ENCODE measurements around the gene MMP25.

MMP25 gene

GRCh38 chr16:3086596-3087242 is 40.4 kb downstream of the MMP25 start:
- Histone ChIP-seq H3K27ac (peak overlapping the region in 20 of 21 experiments; percentile 25 to 89 (median 64)), H3K4me3 (peak overlapping the region in 5 of 7 experiments; percentile 11 to 26 (median 17))

- H3K27ac ChIP-seq: peak overlapping the region in 19 of 21 experiments; percentile 25 to 89 (median 64)
- peak overlapping the region in 4 of 7 experiments; percentile 11 to 26 (median 18) for H3K4me3 ChIP-seq
Observed at GRCh38 chr16:3087243-3088235, 41.2 kb downstream of the MMP25 start.

- H3K4me3 ChIP-seq: no peak overlapping the region
- H3K27ac ChIP-seq: peak overlapping the region in 4 of 21 experiments; percentile 25 to 89 (median 84)
Observed at GRCh38 chr16:3088450-3088849, 42.1 kb downstream of the MMP25 start.

- H3K27ac ChIP-seq: peak overlapping the region in 1 of 21 experiments; percentile 86
Observed at GRCh38 chr16:3088925-3089716, 42.8 kb downstream of the MMP25 start.

GRCh38 chr16:3089717-3090592 is 43.6 kb downstream of the MMP25 start:
- Histone ChIP-seq H3K4me3 (no peak overlapping the region), H3K27ac (no peak overlapping the region)

More at GRCh38 chr16:3088925-3089716, 42.8 kb downstream of the MMP25 start:
- H3K4me3 ChIP-seq: no peak overlapping the region

- Histone ChIP-seq H3K4me3 (no peak overlapping the region), H3K27ac (no peak overlapping the region)
Observed at GRCh38 chr16:3091551-3091950, 45.2 kb downstream of the MMP25 start.

GRCh38 chr16:3092501-3092941 is 46.2 kb downstream of the MMP25 start:
- H3K4me3 ChIP-seq: no peak overlapping the region
- no peak overlapping the region for H3K27ac ChIP-seq

GRCh38 chr16:3094289-3095027 is 48.1 kb downstream of the MMP25 start:
- Histone ChIP-seq H3K4me3 (no peak overlapping the region), H3K27ac (no peak overlapping the region)

- H3K4me3 ChIP-seq: no peak overlapping the region
Observed at GRCh38 chr16:3095869-3096268, 49.5 kb downstream of the MMP25 start.

GRCh38 chr16:3096362-3096761 is 50.0 kb downstream of the MMP25 start:
- Histone ChIP-seq H3K4me3 (no peak overlapping the region), H3K27ac (peak overlapping the region in 3 of 21 experiments; percentile 8 to 63 (median 52))

More at GRCh38 chr16:3095869-3096268, 49.5 kb downstream of the MMP25 start:
- peak overlapping the region in 3 of 21 experiments; percentile 8 to 63 (median 52) for H3K27ac ChIP-seq

- no peak overlapping the region for H3K27ac ChIP-seq
- H3K4me3 ChIP-seq: no peak overlapping the region
Observed at GRCh38 chr16:3097266-3097665, 50.9 kb downstream of the MMP25 start.

- H3K4me3 ChIP-seq: peak within 1 kb of the TSS in 2 of 7 experiments; percentile 13 to 24
Observed at GRCh38 chr16:3098459-3099394, 52.4 kb downstream of the MMP25 start, which contains the start of gene ZSCAN10. TSS of gene ZSCAN10 (minus strand) at chr16:3099294. CDS start at chr16:3092937, 6,357 bp downstream.

GRCh38 chr16:3099395-3099731 is 53.0 kb downstream of the MMP25 start:
- Histone ChIP-seq H3K27ac (peak overlapping the region in 3 of 21 experiments; percentile 2 to 66 (median 50)), H3K4me3 (no peak overlapping the region)

More at GRCh38 chr16:3098459-3099394, 52.4 kb downstream of the MMP25 start, which contains the start of gene ZSCAN10:
- H3K27ac ChIP-seq: peak within 1 kb of the TSS in 7 of 21 experiments; percentile 2 to 82 (median 19)

- Histone ChIP-seq H3K27ac (peak overlapping the region in 7 of 21 experiments; percentile 2 to 82 (median 19)), H3K4me3 (peak overlapping the region in 2 of 7 experiments; percentile 13 to 24)
Observed at GRCh38 chr16:3099732-3100499, 53.6 kb downstream of the MMP25 start.

- H3K4me3 ChIP-seq: peak overlapping the region in 3 of 7 experiments; percentile 2 to 21 (median 6)
Observed at GRCh38 chr16:3101018-3101840, 54.9 kb downstream of the MMP25 start.

More at GRCh38 chr16:3101018-3101840, 54.9 kb downstream of the MMP25 start:
- H3K27ac ChIP-seq: peak overlapping the region in 15 of 21 experiments; percentile 14 to 82 (median 54)
